NOMO-1 (cell line): ENCODE results near the gene LYST.
"Not testable (repeated sequence)": the region's sequence is repeated elsewhere in the genome, so short reads cannot be mapped to it uniquely, and the experiment has no call there.

Source experiments
- DNase-seq, 2 experiments: peaks; one replicate each; lab custom pipeline; 2025; ENCODE audit not compliant: unreplicated experiment in 2 of 2; lab: John Stamatoyannopoulos, UW

The LYST gene

GRCh38 chr1:235776396-235776795 is 90.3 kb downstream of the LYST start:
- DNase-seq: no peak

- DNase-seq: no peak
These were observed 91.4 kb downstream of the LYST start for GRCh38 chr1:235775246-235775860.

GRCh38 chr1:235767795-235768194 is 98.9 kb downstream of the LYST start:
- DNase-seq: no peak

GRCh38 chr1:235766794-235767285 is 99.9 kb downstream of the LYST start:
- no peak for DNase-seq

GRCh38 chr1:235763962-235764361 is 102.7 kb downstream of the LYST start:
- DNase-seq: no peak

GRCh38 chr1:235759336-235759735 is 107.4 kb downstream of the LYST start:
- no peak for DNase-seq

- no peak for DNase-seq
These were observed 107.8 kb downstream of the LYST start for GRCh38 chr1:235758931-235759330.

GRCh38 chr1:235757587-235758096 is 109.1 kb downstream of the LYST start:
- no peak for DNase-seq

GRCh38 chr1:235754186-235754585 is 112.5 kb downstream of the LYST start:
- DNase-seq: not testable (repeated sequence)

GRCh38 chr1:235749755-235750300 is 116.9 kb downstream of the LYST start:
- DNase-seq: no peak

- no peak for DNase-seq
These were observed 118.0 kb downstream of the LYST start for GRCh38 chr1:235748747-235749146.

- DNase-seq: no peak
These were observed 120.5 kb downstream of the LYST start for GRCh38 chr1:235746245-235746644.

GRCh38 chr1:235745503-235746136 is 121.1 kb downstream of the LYST start:
- no peak for DNase-seq

GRCh38 chr1:235742914-235743599 is 123.6 kb downstream of the LYST start:
- no peak for DNase-seq

GRCh38 chr1:235741294-235741693 is 125.4 kb downstream of the LYST start:
- DNase-seq: no peak

GRCh38 chr1:235739631-235740030 is 127.1 kb downstream of the LYST start:
- no peak for DNase-seq

GRCh38 chr1:235739124-235739523 is 127.6 kb downstream of the LYST start:
- DNase-seq: no peak

- no peak for DNase-seq
These were observed 129.0 kb downstream of the LYST start for GRCh38 chr1:235737751-235738150.

- DNase-seq: no peak
These were observed 130.4 kb downstream of the LYST start for GRCh38 chr1:235736263-235736662.

GRCh38 chr1:235735621-235736020 is 131.1 kb downstream of the LYST start:
- DNase-seq: no peak

GRCh38 chr1:235734335-235734734 is 132.4 kb downstream of the LYST start:
- no peak for DNase-seq
